ENCODE measurements around the gene ZNF451.
"Not testable (repeated sequence)": the region's sequence is repeated elsewhere in the genome, so short reads cannot be mapped to it uniquely, and the experiment has no call there.

The ZNF451 gene, protein sequence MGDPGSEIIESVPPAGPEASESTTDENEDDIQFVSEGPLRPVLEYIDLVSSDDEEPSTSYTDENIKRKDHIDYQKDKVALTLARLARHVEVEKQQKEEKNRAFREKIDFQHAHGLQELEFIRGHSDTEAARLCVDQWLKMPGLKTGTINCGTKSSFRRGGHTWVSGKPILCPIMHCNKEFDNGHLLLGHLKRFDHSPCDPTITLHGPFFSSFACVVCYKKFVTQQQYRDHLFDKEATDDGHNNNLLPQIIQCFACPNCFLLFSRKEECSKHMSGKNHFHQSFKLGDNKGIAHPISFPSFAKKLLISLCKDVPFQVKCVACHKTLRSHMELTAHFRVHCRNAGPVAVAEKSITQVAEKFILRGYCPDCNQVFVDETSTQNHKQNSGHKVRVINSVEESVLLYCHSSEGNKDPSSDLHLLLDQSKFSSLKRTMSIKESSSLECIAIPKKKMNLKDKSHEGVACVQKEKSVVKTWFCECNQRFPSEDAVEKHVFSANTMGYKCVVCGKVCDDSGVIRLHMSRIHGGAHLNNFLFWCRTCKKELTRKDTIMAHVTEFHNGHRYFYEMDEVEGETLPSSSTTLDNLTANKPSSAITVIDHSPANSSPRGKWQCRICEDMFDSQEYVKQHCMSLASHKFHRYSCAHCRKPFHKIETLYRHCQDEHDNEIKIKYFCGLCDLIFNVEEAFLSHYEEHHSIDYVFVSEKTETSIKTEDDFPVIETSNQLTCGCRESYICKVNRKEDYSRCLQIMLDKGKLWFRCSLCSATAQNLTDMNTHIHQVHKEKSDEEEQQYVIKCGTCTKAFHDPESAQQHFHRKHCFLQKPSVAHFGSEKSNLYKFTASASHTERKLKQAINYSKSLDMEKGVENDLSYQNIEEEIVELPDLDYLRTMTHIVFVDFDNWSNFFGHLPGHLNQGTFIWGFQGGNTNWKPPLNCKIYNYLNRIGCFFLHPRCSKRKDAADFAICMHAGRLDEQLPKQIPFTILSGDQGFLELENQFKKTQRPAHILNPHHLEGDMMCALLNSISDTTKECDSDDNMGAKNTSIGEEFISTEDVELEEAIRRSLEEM

DNA sequence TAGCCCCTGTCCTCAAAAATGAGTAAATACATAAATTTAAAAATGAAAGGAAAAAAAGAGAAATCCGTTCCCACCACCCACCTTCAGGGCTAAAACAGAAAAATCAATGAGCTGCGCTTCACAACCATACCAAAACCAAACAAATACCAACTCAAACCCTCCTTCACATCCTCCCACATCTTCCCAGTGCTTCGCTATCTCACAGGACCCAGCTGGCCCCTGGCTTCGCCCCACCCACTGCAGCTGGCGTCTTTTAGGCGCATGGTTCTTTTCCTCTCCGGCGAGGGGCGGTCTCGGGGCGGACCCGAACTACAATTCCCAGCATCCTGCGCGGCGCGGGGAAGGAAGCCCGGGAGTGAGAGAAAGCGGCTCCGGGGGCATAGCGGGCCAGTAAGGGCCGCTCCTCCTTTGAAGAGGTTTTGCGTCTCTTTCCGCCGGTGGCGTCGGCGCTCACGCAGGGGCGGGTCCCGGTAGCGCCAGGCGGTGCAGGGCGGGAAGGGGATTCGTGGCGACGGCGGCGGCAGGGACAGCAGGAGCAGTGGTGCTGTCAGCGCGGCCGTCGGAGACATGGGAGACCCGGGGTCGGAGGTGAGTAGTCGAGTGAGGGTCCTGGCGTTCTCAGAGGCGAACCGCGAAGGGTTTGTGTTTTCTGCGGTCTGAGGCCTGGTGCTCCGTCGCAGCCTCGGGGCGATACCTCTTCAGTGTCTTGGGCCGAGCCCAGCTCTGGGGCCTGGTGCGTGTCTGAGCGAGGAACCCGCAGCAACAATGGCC, at the start of gene ZNF451:
Gene ZNF451, plus strand, starts transcription at position 502 of the 771 bp plus-strand sequence. Its CDS starts 66 bp downstream, at position 568.
- peak; percentile 99 for DNase-seq

DNA sequence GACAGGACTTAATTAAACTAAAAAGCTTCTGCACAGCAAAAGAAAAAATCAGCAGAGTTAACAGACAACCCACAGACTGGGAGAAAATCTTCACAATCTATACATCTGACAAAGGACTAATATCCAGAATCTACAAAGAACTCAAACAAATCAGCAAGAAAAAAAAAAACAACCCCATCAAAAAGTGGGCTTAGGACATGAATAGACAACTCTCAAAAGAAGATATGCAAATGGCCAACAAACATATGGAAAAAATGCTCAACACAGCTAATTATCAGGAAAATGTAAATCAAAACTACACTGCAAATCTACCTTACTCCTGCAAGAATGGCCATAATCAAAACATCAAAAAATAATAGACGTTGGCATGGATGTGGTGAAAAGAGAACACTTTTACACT, 45.9 kb upstream of the ZNF451 start:
- not testable (repeated sequence) for DNase-seq

DNA sequence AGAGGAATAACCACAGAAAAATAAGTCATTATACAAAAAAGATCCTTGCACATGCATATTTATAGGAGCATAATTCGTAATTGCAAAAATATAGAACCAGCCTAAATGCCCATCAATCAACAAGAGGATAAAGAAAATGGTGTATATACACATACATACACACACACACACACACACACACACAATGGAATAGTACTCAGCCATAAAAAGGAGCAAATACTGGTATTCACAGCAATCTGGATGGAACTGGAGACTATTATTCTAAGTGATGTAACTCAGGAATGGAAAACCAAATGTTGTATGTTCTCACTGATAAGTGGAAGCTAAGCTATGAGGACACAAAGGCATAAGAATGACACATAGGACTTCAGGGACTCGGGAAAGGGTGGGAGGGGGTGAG, 45.4 kb upstream of the ZNF451 start:
- no peak for DNase-seq

DNA sequence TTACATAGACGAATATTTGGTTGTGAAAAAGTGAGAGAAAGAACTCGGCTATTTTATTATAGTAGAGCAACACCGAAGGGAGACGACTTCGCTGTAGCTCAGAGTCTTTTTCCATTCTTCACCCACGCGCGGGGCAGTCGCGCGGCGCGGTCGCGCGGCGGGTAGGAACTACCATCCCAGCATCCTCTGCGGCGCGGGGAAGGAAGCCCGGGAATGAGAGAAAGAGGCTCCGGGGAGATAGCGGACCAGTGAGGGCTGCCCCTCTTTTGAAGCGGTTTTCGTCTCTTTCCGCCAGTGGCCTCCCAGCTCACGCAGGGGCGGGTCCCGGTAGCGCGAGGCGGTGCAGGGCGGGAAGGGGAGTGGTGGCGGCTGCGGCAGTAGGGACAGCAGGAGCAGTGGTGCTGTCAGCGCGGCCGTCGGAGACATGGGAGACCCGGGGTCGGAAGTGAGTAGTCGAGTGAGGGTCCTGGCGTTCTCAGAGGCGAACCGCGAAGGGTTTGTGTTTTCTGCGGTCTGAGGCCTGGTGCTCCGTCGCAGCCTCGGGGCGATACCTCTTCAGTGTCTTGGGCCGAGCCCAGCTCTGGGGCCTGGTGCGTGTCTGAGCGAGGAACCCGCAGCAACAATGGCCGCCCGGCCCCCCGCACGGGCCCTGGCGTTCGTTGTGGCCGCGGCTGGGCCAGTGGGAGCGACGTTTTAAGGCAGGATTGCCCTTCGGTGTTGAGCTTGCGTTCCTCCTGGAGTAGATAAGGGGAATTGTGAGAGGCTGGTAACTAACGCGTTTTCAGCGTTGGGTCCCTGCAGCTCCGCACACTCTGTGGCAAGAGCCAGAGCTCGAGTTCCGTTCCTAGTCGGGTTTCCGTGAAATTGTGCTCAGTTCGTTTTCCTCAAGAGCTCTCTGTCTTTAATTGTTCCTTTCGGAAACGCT, 43.4 kb upstream of the ZNF451 start, which contains the start of gene KIAA1586:
Gene KIAA1586, plus strand, starts transcription at position 362 of the 925 bp plus-strand sequence. Its CDS starts 63 bp downstream, at position 425.
- peak; percentile 93 for DNase-seq

DNA sequence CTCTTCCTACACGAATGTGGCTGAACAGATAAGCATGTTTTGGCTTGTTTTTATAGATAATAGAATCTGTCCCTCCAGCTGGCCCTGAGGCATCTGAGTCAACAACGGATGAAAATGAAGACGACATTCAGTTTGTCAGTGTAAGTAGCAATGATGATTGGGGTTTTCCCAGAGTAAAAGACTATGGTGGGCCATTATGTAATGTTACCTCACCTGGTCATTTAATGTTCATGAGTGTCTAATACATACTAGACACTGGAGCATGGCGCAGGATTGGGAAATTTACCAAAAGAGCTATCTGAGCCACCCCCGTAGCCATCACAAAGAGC, 42.8 kb upstream of the ZNF451 start:
- not testable (repeated sequence) for DNase-seq

DNA sequence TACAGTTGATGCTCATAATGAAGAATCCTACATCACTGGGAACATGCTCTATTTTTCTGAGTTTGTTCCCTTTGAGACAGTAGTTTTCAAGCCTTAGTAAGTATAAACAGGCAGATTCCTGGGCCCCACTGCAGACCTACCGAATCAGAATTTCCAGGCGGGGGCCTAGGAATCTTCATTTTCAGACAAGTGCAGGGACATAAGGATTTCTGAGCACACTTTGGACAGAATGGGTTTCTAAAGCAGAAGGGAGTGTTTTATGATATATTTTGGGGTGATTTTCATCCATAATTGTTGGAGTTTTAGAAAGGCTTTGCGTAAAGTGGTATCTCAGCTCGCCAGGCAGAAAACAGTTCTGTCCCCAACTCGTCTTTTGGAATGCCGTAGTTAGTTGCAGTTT, 42.1 kb upstream of the ZNF451 start:
- DNase-seq, result not testable (repeated sequence)

DNA sequence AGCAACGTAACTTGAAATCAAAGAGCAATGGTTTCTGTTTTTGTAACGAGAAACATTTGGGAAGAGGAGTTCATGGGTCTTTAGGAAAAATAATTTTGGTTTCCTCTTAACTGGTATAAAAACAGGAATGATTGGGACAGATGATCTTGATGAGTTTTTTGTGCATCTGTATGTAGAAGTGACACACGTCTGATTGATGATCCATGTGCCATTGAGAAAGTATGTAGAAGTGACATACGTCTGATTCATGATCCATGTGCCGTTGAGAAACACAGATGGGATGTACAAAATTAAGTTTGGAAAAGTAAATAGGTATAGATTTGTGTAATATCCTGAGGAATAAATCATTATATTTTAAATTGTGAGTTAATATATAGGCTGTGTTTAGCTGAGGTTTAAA, 41.4 kb upstream of the ZNF451 start:
- no peak for DNase-seq

DNA sequence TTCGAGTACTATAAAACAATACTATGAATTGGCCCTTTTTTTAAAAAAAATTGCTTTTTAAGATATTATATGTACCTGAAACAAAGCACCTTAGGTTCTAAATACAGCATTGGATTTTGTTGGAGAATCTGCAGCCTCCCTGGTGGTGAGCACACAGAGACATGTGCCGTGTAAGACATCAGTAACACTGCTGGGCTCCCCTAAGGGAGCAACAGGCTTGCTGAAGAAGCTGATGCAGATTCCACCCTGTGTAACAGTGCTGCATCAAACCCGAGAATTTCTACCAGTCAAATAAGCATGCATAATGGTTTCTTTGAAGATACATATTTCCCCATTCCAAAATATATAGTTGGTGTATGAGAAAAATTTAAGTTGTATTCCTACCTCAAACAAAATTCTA, 26.1 kb upstream of the ZNF451 start:
- DNase-seq, result no peak

DNA sequence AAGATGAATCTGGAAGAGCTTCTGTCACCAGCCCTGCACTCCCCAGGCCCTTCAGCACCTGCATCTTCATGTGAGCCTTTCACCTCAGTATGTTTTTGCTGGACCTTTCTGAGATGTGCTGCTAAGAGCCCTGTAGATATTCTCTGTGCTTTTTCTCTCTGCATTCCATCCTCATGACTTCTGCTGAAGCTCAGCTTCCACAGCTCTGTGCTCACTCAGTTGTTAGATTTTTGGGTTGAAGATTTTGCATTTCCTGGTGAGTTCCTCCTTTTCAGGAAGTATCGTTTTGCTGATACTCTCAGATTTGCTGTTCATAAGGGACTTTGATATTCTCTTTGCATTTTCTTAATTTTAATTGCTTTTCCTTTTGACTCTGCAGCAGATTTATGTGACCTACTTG, 25.2 kb upstream of the ZNF451 start:
- no peak for DNase-seq

DNA sequence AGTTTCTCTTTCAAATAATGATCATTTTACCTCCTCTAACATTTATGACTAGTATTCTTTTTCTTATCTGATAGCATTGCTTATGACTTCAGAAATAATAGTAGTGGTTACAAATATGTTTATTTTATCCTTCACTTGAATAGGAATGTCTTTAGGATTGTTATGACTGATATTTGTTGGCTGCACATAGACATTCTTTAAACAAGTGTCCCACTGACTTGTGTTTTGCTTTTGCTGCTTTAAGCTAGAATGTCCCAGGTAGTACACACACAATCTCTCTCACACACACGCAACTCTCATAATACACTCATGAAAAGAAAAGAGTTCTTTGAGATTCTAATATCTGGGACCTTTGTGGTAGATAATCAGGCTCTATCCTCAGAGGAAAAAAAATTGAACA, 21.9 kb upstream of the ZNF451 start:
- no peak for DNase-seq

DNA sequence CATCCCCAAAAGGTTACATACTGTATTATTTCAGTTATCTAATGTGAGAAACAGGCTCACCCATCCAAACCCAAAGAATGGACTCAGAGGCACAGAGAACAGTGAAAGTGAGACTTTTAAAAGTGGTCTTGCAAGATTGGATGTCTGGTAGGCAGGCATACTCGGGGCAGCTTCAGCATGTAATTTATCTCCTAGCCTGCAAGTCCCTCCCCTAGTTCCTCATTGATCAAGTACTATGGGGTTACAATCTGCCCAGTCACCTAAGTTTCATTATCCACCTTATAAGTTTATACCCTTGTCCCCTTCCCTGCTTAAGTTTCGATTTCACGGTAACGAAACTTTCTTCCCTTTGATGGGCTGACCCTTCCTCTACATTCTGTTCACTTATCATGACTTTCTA, 20.8 kb upstream of the ZNF451 start:
- no peak for DNase-seq

DNA sequence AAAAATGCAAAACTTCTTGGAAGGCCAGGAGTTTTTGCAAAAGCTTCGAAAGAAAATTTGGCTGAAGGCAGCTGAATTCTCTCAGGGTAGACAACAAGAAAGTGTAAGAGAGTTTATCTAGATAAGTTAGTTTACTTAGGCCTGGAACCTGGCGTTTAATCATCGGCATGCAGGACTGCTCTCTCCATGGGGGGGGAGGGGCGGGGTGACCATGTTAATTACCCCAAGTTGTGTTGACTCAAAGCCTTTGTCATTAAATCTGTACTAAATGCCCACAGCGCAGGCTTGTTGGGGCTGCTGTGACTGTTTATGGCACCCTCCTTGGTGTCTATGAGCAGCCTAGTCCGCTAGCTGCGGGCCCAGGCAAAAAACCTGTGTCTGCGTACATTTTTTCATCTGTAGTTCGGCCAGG, 20.1 kb upstream of the ZNF451 start:
- no peak for DNase-seq

DNA sequence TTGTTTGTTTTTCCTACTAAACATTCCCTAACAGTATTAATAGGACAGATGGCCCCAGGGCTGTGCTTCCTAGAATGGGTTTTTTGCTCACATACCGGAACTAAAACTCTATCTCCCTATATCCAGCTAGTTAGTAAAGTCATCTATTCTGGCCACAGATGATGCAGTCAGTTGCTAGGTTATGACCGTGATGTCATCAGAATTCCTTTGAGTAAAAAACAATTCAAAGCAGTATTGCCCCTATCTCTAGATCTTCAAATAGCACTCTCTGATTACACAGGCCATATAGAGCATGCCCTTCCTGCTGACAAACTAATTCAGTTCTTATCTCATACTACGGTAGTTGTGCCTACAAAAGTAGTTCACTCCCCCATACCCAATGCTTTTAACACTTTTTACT, 17.9 kb upstream of the ZNF451 start:
- no peak for DNase-seq

DNA sequence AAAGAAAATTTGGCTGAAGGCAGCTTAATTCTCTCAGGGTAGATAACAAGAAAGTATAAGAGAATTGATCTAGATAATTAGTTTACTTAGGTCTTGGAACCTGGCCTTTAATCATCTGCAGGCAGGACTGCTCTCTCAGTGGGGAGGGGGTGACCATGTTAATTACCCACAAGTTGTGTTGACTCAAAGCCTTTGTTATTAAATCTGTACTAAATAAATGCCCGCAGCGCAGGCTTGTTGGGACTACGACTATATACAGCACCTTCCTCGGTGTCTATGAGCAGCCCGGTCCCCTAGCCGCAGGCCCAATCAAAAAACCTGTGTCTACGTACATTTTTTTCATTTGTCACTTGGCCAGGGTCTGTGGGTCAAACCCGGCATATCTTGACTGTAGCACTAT, 15.6 kb upstream of the ZNF451 start:
- no peak for DNase-seq

DNA sequence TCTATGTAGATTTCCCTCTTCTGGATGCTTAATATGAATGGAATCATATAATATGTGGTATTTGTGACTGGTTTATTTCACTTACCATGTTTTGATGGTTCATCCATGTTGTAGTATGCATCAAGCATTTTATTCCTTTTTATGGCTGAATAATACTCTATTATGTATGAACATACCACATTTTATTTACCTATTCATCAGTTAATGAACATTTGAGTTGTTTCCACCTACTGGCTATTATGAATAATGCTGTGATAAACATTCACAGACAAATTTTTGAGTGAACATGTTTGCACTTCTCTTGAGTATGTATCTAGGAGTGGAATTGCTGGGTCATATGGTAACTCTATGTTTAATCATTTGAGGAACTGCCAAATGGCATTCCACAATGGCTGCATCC, 14.9 kb upstream of the ZNF451 start:
- DNase-seq, result no peak

DNA sequence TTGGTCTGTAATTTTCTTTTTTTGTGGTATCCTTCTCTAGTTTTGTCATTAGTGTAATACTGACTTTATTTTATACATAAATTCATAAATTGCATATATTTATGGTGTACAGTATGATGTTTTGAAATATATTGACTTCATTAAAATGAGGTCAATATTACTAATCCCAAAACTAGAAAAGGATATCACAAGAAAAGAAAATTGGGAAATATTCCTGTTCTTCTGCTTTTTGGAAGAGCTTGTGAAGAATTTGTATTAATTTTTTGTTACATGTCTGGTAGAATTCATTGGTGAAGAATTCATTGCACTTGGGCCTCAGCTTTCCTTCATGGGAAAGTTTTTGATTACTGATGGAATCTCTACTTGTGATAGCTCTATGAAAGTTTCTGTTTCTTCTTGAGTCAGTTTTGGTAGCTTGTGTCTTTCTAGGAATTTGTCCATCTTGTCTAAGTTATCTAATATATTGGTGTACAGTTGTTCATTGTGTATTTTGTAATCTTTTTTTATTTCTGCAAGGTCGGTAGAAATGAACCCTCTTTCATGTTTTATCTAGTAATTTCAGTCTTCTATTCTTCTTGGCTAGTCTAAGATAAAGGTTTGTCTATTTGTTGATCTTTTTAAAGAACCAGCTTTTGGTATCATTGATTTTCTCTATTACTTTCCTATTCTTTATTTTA, 11.3 kb upstream of the ZNF451 start:
- DNase-seq, result no peak

DNA sequence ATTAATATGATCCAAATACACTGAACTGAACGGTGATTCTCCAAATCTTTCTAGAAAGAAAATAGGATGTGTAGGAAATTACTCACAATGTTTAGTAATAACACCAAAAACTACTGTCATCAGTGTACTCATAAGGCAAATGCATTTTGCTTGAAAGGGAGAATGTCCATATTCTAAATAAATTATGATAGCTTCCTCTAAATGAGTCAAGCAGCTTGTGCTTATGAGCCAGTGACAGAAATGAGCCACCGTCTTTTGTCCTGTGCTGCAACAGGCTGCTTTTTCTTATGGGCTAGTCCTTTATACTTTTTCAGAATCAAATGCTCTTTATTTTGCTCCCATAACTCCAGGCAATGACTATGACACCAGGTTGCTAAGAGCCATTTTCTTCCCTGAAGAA, 4.5 kb upstream of the ZNF451 start:
- no peak for DNase-seq

DNA sequence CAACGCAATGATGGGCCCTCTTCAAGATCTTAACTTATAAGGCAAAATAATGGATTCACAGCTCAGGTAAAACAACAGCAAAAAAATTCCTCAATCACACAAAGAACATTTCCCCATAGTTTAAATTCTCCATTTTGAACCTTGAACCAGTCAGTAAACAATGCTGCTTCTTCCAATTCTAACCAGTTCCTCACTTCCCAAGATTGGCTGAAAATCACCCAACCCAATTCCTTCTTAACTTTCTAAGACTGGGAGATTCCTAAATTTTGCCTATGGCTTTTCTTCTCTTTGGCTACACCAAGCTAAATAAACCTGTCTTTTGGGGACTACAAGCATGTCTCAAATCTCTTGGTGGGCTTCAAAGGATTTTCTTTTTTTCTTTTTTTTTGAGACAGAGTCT, 3.1 kb upstream of the ZNF451 start:
- no peak for DNase-seq

DNA sequence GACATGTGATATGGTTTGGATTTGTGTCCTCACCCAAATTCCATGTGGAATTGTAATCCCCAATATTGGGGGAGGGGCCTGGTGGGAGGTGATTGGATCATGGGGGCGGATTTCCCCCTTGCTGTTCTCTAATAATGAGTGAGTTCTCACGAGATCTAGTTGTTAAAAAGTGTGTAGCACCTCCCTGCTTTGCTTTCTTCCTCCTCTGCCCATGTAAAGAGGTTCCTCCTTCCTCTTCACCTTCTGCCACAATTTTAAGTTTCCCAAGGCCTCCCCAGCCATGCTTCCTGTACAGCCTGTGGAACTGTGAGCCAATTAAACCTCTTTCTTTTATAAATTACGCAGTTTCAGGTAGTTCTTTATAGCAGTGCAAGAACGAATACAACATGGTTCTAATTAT, 2.1 kb upstream of the ZNF451 start:
- DNase-seq, result no peak

DNA sequence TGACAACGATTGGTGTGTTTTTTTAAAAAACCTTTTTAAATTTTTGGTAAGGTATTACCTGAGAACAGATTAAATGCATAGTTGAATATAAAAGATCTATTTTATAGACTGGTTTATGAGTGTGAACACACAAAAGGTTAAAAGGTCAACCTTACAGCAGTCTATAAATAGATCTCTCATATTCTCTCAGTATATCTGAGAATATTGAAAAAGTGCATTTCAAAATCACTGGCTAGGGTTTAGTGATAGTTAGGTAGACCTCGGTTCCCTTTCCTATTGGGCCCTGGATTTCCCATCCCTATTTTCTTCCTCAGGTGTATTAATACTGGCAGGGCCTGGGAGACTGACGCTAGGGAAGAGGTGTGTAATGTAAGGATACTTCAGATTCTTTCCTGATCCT, 723 bp upstream of the ZNF451 start:
- no peak for DNase-seq

DNA sequence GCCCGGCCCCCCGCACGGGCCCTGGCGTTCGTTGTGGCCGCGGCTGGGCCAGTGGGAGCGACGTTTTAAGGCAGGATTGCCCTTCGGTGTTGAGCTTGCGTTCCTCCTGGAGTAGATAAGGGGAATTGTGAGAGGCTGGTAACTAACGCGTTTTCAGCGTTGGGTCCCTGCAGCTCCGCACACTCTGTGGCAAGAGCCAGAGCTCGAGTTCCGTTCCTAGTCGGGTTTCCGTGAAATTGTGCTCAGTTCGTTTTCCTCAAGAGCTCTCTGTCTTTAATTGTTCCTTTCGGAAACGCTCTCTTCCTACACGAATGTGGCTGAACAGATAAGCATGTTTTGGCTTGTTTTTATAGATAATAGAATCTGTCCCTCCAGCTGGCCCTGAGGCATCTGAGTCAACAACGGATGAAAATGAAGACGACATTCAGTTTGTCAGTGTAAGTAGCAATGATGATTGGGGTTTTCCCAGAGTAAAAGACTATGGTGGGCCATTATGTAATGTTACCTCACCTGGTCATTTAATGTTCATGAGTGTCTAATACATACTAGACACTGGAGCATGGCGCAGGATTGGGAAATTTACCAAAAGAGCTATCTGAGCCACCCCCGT, 575 bp downstream of the ZNF451 start:
- not testable (repeated sequence) for DNase-seq

All from NCI-H345 (cell line).